ENCODE data around the gene TMEM184B. TPM values are rescaled to one million over a fixed set of nuclear protein-coding genes. Genes with fewer than 3 reads are reported as not detected.
A peak's percentile ranks its signal among the peaks of the same experiment; 100 is the strongest.

Gene TMEM184B
- total RNA-seq, 1 donor from 2014 or later, result 81.0 TPM

GRCh38 chr22:38304526-38304925 lies 31.7 kb upstream of the TMEM184B start:
- Mint-ChIP-seq H3K27me3 (ENCODE audit: unreplicated experiment) (peaks cover 3% of the 10 kb centered on the region), H3K27ac (ENCODE audit: unreplicated experiment) (peak overlapping the region; percentile 62), H3K36me3 (ENCODE audit: unreplicated experiment) (no peaks in the 10 kb centered on the region), H3K4me1 (ENCODE audit: low read depth, unreplicated experiment) (peaks cover 30% of the 10 kb centered on the region), H3K4me3 (ENCODE audit: unreplicated experiment) (peak overlapping the region; percentile 40), H3K9me3 (ENCODE audit: unreplicated experiment) (peaks cover 3% of the 10 kb centered on the region)
- DNase-seq, result peak; percentile 59
- TF ChIP-seq, protein P1, sequence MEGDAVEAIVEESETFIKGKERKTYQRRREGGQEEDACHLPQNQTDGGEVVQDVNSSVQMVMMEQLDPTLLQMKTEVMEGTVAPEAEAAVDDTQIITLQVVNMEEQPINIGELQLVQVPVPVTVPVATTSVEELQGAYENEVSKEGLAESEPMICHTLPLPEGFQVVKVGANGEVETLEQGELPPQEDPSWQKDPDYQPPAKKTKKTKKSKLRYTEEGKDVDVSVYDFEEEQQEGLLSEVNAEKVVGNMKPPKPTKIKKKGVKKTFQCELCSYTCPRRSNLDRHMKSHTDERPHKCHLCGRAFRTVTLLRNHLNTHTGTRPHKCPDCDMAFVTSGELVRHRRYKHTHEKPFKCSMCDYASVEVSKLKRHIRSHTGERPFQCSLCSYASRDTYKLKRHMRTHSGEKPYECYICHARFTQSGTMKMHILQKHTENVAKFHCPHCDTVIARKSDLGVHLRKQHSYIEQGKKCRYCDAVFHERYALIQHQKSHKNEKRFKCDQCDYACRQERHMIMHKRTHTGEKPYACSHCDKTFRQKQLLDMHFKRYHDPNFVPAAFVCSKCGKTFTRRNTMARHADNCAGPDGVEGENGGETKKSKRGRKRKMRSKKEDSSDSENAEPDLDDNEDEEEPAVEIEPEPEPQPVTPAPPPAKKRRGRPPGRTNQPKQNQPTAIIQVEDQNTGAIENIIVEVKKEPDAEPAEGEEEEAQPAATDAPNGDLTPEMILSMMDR (IDR thresholded peaks at IDR 0.05; ENCODE audit: partially characterized antibody, unreplicated experiment), result peak; percentile 38

GRCh38 chr22:38303974-38304373 lies 31.2 kb upstream of the TMEM184B start:
- Mint-ChIP-seq H3K36me3 (ENCODE audit: unreplicated experiment) (no peaks in the 10 kb centered on the region), H3K9me3 (ENCODE audit: unreplicated experiment) (peaks cover 5% of the 10 kb centered on the region), H3K27me3 (ENCODE audit: unreplicated experiment) (peaks cover 3% of the 10 kb centered on the region), H3K27ac (ENCODE audit: unreplicated experiment) (peak overlapping the region; percentile 62), H3K4me1 (ENCODE audit: low read depth, unreplicated experiment) (peaks cover 30% of the 10 kb centered on the region), H3K4me3 (ENCODE audit: unreplicated experiment) (peak overlapping the region; percentile 40)
- TF ChIP-seq, protein P1 (IDR thresholded peaks at IDR 0.05; ENCODE audit: partially characterized antibody, unreplicated experiment), result no peak
- DNase-seq, result no peak

DNA sequence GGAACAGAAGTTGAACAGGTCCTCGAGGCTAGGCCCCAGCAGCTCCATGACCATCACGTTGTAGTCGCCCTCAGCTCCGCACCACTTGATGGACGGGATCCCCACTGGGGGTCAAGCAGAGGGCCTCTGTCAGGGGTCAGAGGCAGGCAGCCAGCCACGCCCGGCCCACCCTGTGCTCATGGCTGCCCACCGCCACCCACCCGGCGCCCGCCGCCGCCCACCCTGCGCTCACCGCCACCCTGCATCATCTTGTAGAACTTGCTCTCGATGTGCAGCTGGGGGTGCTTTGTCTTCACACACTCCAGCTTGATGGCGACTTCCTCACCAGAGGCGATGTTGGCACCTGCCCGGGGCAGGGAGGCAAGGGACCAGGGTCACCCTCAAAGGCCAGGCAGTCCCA lies 30.1 kb upstream of the TMEM184B start:
- no peak overlapping the region for H3K4me3 Mint-ChIP-seq (ENCODE audit: unreplicated experiment)
- TF ChIP-seq, protein P1 (IDR thresholded peaks at IDR 0.05; ENCODE audit: partially characterized antibody, unreplicated experiment), result no peak
- H3K36me3 Mint-ChIP-seq (ENCODE audit: unreplicated experiment), result no peaks in the 10 kb centered on the region
- H3K4me1 Mint-ChIP-seq (ENCODE audit: low read depth, unreplicated experiment), result peaks cover 22% of the 10 kb centered on the region
- peak overlapping the region; percentile 38 for H3K27ac Mint-ChIP-seq (ENCODE audit: unreplicated experiment)
- H3K27me3 Mint-ChIP-seq (ENCODE audit: unreplicated experiment), result peaks cover 3% of the 10 kb centered on the region
- no peak for DNase-seq
- H3K9me3 Mint-ChIP-seq (ENCODE audit: unreplicated experiment), result peaks cover 6% of the 10 kb centered on the region

DNA sequence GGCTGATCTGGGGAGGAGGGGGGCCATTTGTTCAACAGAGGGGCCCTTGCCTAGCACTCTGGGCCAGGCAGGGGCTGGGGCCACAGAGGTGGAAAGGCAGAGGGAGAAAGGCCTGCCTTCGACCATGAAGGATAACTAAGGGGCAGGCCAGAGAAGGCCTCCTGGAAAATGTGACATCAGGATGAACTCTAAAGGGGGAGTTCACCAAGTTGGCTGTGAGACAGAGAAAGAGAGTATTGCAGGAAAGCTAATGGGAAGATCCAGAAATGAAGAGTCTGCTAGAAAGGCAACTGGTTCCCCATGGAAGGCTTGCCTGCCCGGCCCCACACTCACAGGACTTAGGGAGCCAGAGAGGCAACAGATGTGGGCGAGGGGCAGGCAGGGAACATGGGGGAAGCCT lies 28.1 kb upstream of the TMEM184B start:
- Mint-ChIP-seq H3K9me3 (ENCODE audit: unreplicated experiment) (peaks cover 6% of the 10 kb centered on the region), H3K27ac (ENCODE audit: unreplicated experiment) (peak overlapping the region; percentile 33), H3K36me3 (ENCODE audit: unreplicated experiment) (no peaks in the 10 kb centered on the region), H3K4me1 (ENCODE audit: low read depth, unreplicated experiment) (peaks cover 19% of the 10 kb centered on the region), H3K27me3 (ENCODE audit: unreplicated experiment) (peaks cover 7% of the 10 kb centered on the region), H3K4me3 (ENCODE audit: unreplicated experiment) (no peak overlapping the region)
- DNase-seq, result no peak
- TF ChIP-seq, protein P1 (IDR thresholded peaks at IDR 0.05; ENCODE audit: partially characterized antibody, unreplicated experiment), result no peak

- no peak for DNase-seq
- Mint-ChIP-seq H3K27me3 (ENCODE audit: unreplicated experiment) (peaks cover 7% of the 10 kb centered on the region), H3K27ac (ENCODE audit: unreplicated experiment) (peak overlapping the region; percentile 33), H3K4me1 (ENCODE audit: low read depth, unreplicated experiment) (peaks cover 14% of the 10 kb centered on the region), H3K9me3 (ENCODE audit: unreplicated experiment) (peaks cover 6% of the 10 kb centered on the region), H3K4me3 (ENCODE audit: unreplicated experiment) (no peak overlapping the region), H3K36me3 (ENCODE audit: unreplicated experiment) (no peaks in the 10 kb centered on the region)
- TF ChIP-seq, protein P1 (IDR thresholded peaks at IDR 0.05; ENCODE audit: partially characterized antibody, unreplicated experiment), result no peak
Observed at GRCh38 chr22:38300197-38300945, 27.6 kb upstream of the TMEM184B start.

Measured in glutamatergic neuron (in vitro differentiated cells).